Measurements from ENCODE around the gene FCHO1.
A peak's percentile ranks its signal among the peaks of the same experiment; 100 is the strongest.
"Not testable (repeated sequence)": the region's sequence is repeated elsewhere in the genome, so short reads cannot be mapped to it uniquely, and the experiment has no call there.

Gene FCHO1

GRCh38 chr19:17762505-17763229, 11.4 kb downstream of the FCHO1 start:
- DNase-seq (ENCODE audit: low read depth): no peak

- no peak for DNase-seq (ENCODE audit: low read depth)
Measured at GRCh38 chr19:17764348-17764747, 13.1 kb downstream of the FCHO1 start.

DNA sequence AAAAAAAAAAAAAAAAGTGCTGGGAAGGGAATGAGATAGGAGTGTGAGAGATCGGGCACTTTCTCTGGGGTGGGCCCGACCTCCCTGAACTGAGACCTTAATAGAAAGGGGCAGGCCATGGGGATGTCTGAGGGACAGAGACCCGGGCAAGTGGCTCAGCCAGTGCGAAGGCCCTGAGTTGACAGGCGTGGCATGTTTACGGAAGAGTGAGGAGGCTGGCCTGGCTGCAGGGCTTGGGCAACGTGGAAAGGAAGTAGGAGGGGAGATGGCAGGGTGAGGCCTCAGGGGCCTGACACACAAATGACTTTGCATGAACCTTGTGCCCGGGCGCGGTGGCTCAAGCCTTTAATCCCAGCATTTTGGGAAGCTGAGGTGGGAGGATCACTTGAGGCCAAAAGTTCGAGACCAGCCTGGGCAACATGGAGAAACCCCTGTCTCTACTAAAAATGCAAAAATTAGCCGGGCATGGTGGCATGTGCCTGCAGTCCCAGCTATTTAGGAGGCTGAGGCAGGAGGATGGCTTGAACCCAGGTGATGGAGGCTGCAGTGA, 13.9 kb downstream of the FCHO1 start:
- DNase-seq (ENCODE audit: low read depth): no peak

DNA sequence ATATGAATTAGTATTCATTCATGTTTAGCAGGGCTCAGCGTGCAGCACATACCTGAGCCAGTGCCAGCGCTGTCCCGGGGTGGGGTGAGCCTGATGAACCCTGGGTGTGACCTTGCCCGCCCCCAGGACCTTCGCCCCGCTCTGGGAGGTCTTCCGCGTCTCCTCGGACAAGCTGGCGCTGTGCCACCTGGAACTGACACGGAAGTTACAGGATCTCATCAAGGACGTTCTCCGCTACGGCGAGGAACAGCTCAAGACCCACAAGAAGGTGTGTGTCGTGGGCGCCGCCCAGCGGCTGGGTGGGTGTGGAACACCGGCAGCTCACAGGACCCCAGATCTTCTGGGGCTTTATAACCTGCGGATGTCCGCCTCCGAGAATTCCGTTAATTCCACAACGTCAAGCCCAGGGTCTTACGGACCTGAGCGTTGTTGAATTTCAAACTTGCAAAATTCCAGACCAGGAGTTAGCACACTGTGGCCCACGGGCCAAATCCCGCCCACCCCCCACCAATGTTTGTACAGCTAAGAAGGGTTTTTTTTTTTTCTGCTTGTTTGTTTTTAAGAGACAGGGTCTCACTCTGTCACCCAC, 15.4 kb downstream of the FCHO1 start:
- no peak for DNase-seq (ENCODE audit: low read depth)

DNA sequence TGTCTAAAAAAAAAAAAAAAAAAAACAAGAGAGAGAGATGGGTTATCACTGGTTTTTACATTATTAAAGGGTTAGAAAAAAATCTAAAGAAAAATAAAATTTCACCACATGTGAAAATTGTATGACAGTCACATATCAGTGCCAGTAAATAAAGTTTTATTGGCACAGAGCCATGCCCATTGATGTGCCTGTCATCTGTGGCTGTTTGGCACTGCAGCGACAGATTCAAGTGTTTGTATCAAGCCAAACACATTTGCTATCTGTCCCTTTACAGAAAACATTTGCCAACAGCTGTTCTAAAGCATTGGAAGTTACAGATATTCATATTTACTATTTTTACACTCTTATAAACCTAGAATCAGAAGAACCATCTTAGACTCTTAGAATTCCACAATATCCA, 16.3 kb downstream of the FCHO1 start:
- DNase-seq (ENCODE audit: low read depth): no peak

DNA sequence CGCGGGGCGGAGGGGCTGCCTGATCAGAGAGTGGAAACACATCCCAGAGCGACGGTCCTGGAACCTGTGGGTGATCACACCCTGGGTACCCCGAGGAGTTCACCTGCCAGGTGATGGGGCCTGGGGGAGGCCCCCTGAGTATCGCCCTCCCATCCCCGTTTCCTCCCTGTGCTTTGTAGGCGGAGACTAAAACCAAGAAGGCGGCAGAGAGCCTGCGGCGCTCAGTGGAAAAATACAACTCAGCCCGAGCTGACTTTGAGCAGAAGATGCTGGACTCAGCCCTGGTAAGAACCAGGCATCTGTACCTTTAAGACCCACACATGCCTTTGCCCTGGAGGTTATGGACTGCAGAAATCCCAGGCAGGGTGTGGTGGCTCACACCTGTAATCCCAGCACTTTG, 19.3 kb downstream of the FCHO1 start:
- DNase-seq (ENCODE audit: low read depth): no peak

GRCh38 chr19:17772172-17772571, 20.9 kb downstream of the FCHO1 start:
- DNase-seq (ENCODE audit: low read depth): no peak

GRCh38 chr19:17775245-17775927, 24.1 kb downstream of the FCHO1 start:
- no peak for DNase-seq (ENCODE audit: low read depth)

DNA sequence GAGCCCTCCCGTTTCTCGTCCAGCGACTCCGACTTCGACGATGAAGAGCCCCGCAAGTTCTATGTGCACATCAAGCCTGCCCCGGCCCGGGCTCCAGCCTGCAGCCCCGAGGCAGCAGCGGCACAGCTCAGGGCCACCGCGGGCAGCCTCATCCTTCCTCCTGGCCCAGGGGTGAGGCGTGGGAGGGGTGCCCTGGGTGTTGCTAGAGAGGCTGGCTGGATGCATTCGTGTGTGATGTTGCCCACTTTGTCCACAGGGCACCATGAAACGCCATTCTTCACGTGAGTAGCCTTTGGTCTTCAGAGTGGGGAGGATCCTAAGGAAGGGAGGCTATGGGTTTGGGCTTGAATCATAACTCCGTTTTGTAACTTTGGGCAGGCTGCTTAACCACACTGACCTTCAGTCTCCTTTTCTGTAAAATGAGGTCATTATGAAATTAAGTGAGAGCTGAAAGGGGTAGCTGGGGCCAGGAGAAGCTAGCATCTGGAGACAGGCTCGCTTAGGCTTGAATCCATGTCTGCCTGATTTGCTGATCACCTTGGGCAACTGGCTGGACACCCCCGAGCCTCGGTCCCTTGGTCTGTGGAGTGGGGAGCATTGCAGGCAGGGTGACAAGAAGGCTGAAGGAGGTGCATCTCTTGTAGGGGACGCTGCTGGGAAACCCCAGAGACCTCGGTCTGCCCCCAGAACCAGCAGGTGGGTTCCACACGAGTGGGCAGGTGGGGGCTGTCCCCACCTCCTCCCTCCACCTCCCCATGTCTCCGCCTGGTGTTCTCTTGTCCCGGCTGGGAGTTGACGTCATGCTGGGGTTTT, 24.9 kb downstream of the FCHO1 start:
- no peak for DNase-seq (ENCODE audit: low read depth)

- not testable (repeated sequence) for DNase-seq (ENCODE audit: low read depth)
Measured at GRCh38 chr19:17777840-17778239, 26.6 kb downstream of the FCHO1 start.

GRCh38 chr19:17778251-17778967, 27.1 kb downstream of the FCHO1 start:
- peak; percentile 27 for DNase-seq (ENCODE audit: low read depth)

DNA sequence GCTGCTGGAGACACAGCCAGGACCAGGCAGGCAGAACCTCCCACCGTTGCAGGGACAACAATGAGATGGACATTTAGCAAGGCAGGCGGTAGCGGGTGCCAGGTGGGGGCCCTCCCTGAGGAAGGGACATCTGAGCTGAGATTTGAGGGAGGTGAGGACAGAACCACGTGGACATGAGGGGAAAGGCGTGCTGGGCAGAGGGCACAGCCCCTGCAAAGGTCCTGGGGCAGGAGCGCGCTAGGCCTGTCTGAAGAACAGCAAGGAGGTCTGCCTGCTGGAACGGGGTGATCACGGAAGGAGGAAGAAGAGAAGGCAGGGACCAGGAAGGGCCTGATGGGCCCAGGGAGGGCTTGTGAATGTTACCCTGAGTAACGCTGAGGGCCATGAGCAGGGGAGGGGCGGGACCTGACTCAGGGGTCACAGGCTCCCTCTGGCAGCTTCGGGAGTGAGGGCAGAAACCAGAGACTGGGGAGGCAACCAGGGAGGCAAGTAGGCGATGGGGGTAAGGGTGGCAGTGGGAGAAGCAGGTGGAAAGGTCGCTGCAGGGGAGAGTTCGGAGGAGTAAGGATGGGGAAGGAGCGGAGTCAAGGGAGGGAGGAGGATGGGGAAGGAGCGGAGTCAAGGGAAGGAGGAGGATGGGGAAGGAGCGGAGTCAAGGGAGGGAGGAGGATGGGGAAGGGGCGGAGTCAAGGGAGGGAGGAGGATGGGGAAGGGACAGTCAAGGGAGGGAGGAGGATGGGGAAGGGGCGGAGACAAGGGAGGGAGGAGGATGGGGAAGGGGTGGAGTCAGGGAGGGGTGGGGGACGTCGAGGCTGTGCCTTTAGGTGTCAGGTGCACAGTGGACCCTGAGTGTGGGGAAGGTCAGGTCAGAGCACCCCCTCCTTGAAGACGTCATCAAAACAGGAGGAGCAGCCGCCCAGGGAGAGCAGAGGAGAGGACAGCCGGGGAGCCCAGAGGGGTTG, 28.0 kb downstream of the FCHO1 start:
- DNase-seq (ENCODE audit: low read depth): no peak

GRCh38 chr19:17780781-17781180, 29.5 kb downstream of the FCHO1 start:
- no peak for DNase-seq (ENCODE audit: low read depth)

DNA sequence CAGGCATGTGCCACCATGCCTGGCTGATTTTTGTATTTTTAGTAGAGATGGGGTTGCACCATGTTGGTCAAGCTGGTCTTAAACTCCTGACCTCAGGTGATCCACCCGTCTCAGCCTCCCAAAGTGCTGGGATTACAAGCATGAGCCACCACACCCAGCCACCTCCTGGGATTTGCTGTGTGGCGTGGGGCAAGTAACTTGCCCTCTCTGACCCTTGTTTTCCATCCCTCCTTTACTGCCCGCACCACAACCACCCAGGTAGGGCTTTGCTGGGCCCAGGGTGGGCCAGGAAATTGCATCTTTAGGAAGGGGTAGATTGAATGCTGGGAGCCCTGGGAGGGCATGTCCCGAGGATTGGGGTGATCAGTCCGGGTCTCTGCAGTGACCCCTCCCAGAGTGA, 32.4 kb downstream of the FCHO1 start:
- not testable (repeated sequence) for DNase-seq (ENCODE audit: low read depth)

DNA sequence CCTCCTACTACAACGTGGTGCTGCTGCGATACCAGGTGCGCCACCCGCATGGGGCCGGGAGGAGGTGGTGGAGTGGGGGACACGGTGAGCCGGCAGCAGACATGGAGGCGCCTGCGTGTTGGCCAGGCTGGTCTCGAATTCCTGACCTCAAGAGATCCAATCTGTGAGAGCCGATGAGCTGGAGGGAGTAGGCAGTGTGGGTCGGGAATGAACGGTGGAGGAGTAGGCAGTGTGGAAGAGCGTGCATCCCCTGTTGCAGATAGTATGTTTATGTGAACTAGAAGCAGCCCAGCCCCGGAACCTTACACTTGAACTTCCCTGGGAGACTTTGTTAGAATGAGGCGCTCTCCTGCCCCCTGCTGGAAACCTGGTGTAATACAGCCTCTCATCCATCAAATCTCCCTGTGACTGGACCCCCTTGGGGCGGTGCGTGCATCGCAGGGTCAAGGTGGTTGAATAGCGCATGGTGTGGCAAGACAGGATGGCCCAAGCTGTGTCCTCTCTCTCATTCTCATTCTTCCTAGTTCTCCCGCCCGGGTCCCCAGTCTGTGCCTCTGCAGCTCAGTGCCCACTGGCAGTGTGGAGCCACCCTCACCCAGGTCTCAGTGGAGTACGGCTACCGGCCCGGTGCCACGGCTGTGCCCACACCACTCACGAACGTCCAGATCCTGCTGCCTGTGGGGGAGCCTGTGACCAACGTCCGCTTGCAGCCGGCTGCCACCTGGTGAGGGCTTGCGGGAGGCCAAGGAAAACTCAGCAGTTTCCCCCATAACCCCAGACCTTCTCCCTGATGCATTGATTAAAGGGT, 33.1 kb downstream of the FCHO1 start:
- peak; percentile 55 for DNase-seq (ENCODE audit: low read depth)

GRCh38 chr19:17787274-17787913, 36.1 kb downstream of the FCHO1 start:
- DNase-seq (ENCODE audit: low read depth): no peak

DNA sequence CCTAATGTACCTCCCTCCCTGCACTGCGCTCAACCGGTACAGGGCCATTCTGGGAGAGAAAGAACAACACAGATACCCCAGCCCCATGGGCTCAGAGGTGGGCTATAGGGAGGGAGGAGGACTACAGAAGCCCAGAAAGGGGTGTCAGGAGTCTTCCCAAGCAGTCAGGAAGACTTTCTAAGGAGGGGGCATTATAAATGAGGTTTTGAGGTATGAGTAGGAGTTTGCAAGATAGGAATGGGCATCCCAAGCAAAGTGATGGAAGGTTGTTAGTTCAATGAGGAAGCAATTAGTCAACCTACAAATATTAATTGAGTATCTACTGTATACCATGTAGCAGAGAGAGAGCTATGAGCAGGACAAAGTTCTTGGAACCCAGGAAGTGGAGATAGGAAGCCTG, 37.4 kb downstream of the FCHO1 start:
- no peak for DNase-seq (ENCODE audit: low read depth)

DNA sequence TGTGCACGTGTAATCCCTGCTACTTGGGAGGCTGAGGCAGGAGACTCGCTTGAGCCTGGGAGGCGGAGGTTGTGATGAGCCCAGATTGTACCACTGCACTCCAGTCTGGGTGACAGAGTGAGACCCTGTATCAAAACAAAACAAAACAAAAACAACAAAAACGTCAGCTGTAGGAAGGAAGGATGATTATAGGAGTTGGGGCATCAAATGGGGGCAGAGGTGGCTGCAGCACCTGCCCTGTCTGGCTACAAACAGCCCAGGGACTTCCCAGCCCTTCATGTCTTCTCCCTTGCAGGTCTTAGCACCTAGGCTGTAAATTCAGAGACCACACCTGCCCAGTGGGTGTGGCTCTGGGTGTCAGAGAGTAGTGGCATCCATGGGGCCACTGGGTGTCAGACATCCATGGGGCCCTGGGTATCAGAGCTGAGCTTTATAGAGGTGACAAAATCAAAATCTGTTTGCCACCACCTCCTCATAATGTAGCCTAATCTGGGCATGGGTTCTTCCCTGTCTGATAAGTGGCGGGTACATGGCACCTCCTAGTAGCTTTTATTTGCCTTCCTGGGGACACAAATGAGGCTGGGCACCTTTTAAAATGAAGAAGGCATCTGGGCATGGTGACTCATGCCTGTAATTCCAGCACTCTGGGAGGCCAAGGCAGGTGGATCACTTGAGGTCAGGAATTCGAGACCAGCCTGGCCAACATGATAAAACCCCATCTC, 38.9 kb downstream of the FCHO1 start:
- DNase-seq (ENCODE audit: low read depth): no peak

GRCh38 chr19:17794412-17794730, 43.1 kb downstream of the FCHO1 start:
- DNase-seq (ENCODE audit: low read depth): no peak
